ENCODE data around the gene LAMP1. TPM values are rescaled to one million over a fixed set of nuclear protein-coding genes. Genes with fewer than 3 reads are reported as not detected.
"Not testable (repeated sequence)": the region's sequence is repeated elsewhere in the genome, so short reads cannot be mapped to it uniquely, and the experiment has no call there.

The LAMP1 gene
- polyA plus RNA-seq, 1 donor = 170 TPM

GRCh38 chr13:113325779-113326178 is 28.7 kb downstream of the LAMP1 start:
- no peak for DNase-seq

DNA sequence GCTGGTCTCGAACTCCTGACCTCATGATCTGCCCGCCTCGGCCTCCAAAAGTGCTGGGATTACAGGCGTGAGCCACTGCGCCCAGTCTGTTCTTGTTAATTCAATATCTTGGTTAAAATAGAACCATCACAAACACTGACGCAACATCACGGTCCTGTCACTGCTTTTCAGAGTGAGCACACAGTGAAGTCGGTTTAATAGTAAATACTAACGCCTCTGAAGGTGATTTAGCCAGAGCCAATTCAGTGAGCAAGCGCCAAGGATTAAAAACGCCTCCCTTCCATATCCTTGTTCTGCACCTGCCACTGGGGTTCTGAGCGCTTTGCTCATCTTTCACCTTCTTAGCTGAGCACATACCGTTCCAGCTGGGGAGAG is 30.3 kb downstream of the LAMP1 start:
- no peak for DNase-seq

DNA sequence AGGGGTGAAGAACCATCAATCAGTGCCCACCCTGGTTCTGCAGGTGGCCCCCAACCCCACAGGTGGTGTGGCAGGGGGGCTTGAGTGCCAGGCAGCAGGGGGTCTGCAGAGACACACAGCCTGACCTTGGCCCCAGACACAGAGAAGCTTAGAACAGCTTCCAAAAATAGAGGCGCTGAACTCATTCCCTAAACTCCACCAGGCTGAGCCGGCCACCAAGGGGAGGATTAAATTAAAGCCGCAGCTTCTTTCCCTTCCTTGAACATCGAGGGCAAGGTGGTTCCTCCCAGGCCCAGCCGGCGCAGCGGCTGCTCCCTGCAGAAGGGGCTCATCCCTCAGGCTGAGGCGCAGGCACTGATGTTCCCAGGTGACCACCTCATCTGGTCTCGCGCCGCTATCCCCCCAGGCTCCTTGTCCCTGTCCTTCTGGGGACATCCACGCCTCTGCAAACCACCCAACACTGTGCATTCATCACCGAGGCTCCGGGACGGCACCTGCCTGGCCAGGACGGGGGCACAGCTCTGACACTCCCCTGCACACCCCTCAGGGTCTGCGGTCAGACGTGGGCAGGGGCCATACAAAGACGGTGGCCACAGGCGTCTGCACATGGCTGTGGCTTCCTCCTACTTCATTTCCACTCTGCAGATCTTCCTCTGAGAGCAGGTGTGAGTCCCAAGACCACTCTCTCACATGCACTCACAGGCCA is 30.9 kb downstream of the LAMP1 start:
- no peak for DNase-seq

DNA sequence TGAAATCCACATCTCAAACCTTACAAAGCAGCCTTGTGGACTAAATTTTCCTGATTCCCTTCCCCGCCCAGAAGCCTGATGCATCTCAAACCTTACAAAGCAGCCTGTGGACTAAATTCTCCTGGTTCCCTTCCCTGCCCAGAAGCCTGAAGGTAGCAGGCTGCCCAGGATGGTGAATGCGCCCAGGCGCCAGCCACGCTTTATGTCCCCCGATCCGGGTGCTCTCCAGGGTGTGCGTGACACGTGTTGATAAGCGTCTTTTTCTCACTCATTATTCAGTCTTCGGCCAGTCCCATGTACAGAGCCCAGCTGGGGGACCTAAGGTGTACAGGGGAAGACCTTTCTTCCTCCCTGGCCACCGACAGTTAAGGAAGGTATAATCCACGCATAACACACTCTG is 31.8 kb downstream of the LAMP1 start:
- DNase-seq = no peak

DNA sequence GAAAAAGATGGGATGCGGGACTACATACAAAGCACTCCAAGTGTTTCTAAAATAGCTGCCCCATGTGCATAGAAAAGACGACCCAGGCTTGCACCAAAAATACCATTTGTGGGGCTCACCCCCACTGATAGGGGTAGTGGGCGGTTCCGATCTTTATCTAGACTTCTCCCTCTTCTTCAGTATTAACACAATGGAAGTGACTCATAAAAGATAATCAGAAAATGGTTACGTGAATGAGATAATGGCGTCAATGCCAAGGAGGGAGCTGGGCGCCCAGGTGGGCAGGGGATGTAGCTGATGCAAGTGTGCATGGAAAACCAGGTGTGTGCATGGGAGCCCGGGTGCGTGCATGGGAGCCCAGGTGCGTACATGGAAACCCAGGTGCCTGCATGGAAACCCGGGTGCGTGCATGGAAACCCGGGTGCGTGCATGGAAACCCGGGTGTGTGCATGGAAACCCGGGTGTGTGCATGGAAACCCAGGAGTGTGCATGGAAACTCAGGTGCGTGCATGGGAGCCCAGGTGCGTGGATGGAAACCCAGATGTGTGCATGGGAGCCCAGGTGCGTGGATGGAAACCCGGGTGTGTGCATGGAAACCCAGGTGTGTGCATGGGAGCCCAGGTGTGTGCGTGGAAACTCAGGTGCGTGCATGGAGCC is 32.7 kb downstream of the LAMP1 start:
- no peak for DNase-seq

DNA sequence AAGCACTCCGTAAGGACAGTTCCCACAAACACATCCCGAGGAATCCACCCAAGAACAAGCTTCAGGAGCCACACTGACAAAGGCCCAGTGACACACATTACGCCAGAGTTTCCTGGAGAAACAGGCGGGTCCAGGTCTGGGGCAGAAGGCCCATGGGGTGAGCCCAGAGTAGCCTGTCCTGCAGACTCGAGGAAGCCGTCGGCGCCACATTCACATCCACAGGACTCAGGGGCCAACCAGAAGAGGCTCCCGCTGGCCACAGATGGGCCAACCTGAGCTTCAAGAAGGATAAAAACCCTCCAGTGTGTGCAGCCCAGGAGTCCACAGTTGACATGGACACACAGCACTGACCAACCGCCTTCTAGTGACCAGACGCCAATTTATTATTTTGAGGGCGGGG is 35.6 kb downstream of the LAMP1 start:
- DNase-seq = no peak

DNA sequence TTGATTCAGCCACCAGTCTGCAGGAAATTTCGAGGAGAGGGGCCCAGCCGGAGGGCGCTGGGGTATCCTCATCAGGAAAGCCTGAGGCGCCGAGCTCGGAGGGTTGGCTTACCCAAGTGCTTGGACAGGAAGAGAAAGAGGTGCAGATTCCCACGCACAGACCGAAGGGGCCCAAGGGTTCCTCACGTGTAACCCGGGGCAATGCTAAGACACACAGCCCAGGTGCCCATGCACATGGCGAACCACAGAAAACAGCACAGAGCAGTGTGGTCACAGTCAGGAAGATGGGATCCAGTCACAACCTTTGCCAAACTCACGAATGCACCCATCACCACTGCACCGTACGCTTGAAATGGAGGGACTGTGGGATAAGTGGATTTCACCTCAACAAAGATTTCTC is 36.0 kb downstream of the LAMP1 start:
- no peak for DNase-seq

DNA sequence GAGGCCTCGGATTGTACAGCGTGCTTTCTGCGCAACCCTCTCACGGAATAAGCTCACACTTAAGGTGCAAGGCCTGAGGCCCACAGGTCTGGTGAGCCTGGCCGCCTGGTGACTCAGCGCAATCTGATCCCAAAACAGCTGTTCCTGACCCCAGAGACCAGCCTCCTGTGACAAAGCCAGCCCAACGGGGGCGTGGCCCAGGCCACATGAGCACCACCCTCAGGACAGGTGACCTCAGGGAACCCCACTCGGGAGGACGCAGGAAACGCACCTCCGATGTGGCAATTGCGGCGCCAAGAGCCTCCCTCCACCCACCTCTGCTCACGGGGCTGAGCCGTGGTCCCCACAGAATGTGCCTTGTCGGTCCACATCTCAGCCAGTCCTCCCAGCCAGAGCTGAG is 40.5 kb downstream of the LAMP1 start:
- DNase-seq = no peak

GRCh38 chr13:113337976-113338375 is 40.9 kb downstream of the LAMP1 start:
- no peak for DNase-seq

DNA sequence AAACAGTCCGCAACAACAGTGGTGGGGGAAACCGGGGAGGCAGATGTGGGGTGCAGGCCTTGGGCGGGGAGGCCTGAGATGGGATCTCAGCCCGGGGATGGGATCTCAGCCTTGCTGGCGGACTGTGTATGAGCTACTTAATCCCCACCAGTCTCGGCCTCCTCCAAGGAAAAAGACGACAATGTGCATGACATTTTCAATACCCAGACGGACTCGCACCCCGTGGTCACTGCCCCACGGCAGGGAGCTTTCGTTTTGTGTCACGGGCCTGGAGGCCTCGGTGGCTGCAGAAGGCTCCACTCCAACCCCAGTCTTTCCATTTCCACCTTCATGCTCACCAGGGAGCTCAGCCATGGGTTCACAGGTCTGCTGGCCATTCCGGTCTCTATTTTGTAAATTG is 41.4 kb downstream of the LAMP1 start:
- DNase-seq = no peak

GRCh38 chr13:113342820-113343691 is 46.0 kb downstream of the LAMP1 start:
- DNase-seq = no peak

DNA sequence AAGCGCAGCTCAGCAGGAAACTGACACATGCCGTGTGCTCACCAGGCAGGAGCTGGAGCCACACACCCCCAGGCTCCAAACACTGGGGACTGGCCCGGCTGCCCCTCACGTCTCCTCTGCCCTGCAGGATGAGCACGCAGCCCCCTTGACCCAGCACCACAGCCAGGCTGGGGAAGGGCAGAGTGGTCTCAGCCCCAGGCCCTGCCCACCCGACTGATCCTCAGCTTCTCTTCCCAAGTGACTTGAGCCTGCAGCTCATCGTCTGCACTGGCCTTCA is 46.6 kb downstream of the LAMP1 start:
- DNase-seq = no peak

DNA sequence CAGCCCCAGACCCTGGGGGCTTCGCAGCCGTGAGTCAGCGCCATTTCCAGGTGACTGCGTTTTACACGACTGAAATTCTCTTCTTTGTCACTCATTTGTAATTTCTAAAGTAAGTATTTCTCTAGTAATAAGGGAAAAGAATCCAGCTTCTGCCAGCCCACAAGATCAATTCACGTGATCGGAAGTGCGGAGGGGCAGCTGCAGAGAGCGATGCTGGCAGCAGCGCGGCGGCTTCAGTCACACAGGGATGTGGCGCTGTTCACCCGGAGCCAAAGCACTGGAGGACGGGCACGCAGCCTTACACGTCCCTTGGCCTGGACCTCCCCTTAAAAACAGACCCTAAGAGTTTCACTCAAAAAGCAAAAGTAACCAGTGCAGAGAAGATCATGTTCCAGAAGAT is 48.4 kb downstream of the LAMP1 start:
- DNase-seq = no peak

DNA sequence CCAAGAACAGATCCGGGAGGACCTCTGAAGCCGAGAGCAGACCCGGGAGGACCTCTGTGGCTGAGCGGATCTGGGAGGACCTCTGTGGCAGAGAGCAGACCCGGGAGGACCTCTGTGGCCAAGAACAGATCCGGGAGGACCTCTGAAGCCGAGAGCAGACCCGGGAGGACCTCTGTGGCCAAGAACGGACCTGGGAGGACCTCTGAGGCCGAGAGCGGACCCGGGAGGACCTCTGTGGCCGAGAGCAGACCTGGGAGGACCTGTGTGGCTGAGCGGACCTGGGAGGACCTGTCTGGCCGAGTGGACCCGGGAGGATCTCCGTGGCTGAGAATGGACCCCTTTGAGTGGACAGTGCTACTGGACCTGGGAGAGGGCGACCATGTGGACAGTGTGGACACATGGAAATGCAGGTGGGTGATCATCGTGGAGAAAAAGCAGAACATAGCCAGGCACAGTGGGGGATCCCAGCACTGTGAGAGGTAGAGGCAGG is 50.7 kb downstream of the LAMP1 start:
- DNase-seq = not testable (repeated sequence)

DNA sequence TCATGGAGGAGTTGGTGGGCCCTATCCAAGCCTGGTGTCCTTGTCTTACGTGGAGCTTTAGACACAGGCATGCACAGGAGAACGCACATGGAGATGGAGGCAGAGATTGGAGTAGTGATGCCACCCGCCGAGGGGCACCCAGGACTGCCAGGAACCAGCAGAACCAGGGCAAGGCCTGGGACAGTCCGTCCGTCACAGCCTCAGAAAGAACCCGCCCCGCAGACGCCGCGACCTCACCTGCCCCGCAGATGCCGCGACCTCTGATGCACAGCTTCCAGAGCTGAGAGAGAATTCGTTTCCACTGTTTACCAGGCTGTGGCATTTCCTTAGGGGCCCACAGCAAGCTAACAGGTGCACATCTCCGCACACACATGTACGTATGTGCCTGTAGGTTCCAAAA is 51.6 kb downstream of the LAMP1 start:
- no peak for DNase-seq

DNA sequence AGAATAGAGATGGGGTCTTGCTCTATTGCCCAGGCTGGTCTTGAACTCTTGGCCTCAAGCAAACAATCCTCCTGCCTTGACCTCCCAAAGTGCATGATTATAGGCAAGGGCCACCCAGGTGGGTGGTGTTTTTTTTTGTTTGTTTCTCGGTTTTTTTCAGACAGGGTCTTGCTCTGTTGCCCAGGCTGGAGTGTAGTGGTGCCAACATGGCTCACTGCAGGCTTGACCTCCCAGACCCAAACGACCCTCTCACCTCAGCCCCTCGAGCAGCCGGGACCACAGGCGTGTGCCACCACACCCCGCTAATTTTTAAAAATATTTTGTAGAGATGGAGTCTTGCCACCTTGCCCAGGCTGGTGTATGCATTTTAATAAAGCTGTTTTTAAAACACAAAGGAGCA is 52.0 kb downstream of the LAMP1 start:
- no peak for DNase-seq

DNA sequence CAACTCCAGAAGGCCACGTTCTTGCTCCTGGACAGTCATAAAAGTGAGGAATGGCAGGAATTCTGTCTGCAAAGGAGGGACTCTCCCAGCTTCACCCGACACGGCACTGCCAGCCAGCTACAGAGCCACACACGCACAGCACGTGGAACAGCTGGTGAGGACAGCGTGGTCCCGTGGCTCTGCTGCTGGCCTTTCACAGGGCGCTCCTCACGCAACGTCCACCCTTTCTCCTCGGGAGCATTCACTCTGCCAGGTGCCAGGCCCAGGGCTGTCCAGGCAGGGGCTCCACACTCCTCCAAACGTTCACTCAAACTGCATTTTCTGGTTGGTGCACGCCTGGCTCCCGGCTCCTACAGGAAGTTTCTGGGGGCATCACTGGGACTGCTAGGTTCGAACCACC is 52.5 kb downstream of the LAMP1 start:
- no peak for DNase-seq

DNA sequence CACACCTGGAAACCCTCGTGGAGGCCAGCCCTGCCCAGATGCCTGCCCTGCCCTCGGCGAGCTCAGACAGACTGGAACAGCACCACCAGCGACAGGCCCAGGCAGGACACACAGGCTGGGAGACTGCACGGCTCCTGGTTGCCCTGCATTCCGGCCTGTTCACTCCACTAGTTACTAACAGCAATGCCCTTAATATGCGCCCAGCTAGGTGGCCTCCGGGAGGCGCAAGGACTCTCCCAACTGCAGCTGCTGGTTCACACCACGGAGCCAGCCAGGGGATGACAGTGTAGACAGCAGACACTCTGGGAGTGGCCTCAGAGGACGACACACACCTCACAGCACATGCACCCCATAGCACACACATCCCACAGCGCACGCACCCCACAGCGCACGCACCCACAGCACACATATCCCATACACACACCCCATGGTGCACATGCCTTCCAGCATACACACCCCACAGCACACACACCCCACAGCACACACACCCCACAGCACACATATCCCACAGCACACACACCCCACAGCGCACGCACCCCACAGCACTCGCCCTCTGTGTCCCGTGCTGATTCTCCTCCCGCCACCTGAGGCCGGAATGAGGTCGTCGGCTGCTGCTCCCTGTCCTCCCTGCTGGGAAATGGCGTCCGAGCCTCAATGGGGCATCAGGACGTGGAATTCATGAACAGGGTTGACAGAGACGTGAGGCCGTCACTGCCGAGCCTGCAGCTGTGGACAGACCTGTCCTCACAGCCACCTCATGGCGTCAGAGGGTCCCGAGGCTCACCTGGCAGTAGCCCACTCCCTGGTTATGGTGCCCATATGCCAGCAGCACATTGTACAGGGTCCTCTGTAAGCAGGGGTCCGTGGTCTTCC is 53.3 kb downstream of the LAMP1 start:
- no peak for DNase-seq

DNA sequence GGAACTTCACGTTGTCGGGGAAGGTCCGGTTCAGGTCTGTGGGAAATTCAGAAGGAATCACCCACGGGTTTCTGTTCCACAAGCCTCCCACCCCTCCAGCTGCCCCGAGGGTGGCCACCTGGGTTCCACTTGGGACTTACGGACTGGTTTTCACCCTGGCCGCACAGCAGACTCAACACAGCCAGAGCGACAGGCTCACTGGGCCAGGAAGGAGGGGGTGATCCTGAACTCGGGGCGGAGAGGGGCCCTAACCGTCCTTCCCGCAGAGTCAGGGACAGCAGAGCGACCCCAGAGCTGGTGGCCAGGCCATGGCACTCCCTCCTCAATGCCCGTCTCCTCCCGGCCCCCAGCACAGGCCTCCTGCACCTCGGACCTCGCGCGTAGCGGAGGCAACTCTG is 53.9 kb downstream of the LAMP1 start:
- DNase-seq = no peak

DNA sequence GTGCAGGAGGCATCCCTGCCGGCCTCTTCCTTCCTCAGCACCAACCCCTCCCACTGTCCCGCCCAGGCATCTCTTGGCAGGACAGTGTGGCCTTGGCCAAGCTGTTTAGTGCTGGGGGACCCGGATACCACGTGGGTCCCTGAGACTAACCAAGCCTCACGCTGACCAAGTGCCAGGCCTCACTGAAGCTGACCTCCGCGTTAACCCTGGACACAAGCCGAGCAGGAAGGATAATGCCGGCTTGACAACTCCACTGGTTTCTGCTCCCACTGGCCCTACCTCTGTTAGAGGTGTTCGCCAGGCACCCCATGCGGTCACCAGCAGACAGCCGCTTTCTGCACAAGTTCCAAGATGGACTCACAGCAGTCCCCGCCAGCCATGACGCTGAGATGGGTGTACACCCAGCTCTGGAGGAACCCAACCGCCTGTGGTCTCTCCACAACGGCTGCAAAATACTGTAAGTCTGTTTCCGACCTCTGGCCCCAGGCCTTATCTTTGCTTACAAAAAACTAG is 54.5 kb downstream of the LAMP1 start:
- DNase-seq = no peak

GRCh38 chr13:113353254-113353653 is 56.2 kb downstream of the LAMP1 start:
- DNase-seq = no peak
